Measurements from ENCODE around the gene IVNS1ABP.

IVNS1ABP gene

DNA sequence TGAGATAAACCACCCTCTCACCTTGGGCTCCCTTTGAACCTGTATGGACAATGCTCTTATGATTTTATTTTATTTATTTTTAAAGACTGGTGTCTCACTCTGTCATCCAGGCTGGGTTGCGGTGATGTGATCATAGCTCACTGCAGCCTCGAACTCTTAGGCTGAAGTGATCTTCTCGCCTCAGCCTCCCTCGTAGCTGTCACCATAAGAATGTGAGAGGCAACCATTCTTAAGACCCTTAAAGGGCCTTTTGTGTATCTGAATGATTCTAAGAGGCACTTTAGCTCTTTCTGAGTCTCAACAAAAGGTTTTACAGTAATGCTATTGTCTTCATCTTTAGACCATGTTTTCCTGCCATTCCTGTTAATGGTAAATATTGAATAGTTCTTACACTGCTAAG is 67.0 kb downstream of the IVNS1ABP start:
- DNase-seq, result no peak

DNA sequence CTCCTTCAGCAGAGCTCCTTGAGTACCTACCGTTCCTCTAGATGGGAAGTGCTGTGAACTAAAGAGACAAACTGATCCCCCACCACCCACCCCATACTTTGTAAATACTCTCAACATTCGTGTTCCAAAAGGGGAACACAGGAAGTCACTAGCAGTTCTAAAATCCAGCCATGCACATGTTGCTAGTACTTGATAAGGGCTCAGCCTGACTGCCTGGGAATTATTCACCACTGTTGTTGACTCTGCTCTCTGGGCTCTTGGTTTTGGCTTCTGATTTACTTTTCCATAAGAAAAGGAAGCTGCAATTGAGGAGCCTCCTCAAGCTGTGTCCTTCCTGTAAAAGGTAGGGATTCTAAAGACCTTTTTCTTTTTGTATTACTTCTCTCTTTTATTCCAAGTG is 67.5 kb downstream of the IVNS1ABP start:
- DNase-seq, result no peak

Measured in activated naive CD4-positive, alpha-beta T cell (primary cell).